GM12873 (cell line): ENCODE measurements around the gene AGL.

Experiments used
- CTCF ChIP-seq: IDR thresholded peaks from 2 replicates; pipeline ENCODE4 v1.5.1; 2012; ENCODE audit warnings: low read depth, mild to moderate bottlenecking, moderate library complexity, low read length, control low read depth; ENCODE audit not compliant: insufficient read depth; ENCODE audit errors: missing control alignments

Gene AGL

GRCh38 chr1:99849744-99850458, at the start of gene AGL:
AGL (plus strand) TSS chr1:99850361; CDS start chr1:99851043, 682 bp downstream.
- TF ChIP-seq CTCF: no peak

DNA sequence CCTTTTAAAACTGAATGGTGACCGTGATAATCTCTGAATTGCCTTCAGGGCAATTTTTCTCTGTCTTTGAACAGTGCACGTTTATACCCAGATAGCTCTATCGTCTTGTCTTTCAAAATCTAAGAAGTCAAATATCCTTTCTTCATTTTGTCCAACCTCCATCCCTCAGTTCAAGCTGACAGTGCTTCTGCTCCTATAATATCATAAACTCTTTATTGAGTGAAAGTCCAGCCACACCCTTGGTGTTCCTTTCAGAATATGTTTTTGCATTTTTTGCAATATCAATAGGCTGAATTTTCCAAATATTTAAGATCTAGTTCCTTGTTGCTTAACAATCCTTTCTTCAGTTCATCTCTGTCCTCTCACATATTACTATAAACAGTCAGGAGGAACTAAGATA, 48.6 kb upstream of the AGL start:
- TF ChIP-seq CTCF: no peak

- TF ChIP-seq CTCF: no peak
Observed at GRCh38 chr1:99806882-99807281, 43.3 kb upstream of the AGL start.

DNA sequence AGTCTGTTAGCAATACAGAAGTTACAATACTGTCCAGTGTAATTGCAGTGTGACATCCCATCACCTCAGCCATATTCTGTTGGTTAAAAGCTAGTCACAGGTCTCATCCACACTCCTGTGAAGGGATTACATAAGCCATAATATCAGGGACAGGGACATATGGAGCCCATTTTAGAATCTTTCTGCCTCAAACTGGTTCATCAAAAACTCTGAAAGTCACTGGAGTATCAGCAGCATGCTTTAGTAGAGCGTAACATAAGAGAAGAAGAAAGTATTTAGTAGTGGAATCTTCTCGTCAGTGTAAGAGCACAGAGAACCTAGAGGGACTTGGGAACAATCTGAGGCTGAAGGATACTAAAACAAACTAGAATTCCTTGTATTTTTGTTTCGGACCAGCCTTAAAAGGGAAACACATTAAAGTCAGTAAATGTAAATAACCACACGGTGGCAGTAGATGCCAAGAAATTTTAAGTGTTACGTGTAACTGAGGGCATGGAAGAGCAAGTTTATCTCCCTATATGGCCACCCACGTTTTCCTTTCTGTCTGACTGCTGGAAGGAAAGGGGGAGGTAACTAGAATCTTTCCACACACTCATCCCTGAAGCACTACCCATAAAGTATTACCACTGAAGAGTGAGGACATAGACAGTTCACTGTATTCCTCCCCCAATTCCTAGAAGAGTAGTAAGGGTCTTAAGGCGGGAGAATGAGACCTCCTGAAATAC, 41.6 kb upstream of the AGL start:
- peak; percentile 54 for TF ChIP-seq CTCF

DNA sequence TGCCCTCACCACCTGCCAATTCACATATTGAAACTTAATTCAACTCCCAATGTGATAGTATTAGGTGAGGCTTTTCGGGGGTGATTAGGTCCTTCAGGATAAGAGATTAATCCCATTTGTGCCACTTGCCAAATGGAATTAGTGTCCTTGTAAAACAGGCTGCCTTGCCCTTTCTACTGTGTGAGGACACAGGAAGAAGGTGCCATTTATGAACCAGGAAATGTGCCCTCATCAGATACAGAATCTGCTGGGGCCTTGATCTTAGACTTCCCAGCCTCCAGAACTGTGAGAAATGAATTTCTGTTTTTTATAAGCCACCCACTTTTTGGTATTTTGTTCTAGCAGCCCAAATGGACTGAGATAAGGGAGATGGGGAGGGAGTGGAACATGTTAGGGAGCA, 39.1 kb upstream of the AGL start:
- no peak for TF ChIP-seq CTCF

DNA sequence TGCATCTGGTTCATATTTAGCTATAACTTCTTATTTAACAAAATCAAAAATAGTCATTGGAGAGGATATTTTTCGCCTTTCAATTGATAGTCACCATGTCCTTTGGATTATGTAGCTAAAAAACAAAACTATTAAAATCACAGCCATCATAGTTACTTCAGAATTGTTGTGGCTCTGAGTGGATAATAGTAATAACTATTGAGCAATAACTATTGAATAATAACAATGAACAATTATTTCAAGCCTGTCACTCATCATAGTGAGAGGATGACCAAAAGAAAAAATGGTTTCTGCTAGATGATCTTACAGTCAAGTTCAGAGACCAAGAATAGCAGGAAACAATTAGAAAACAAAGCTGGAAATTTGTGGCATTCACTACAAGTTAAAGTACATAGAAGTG, 38.4 kb upstream of the AGL start:
- TF ChIP-seq CTCF: no peak

DNA sequence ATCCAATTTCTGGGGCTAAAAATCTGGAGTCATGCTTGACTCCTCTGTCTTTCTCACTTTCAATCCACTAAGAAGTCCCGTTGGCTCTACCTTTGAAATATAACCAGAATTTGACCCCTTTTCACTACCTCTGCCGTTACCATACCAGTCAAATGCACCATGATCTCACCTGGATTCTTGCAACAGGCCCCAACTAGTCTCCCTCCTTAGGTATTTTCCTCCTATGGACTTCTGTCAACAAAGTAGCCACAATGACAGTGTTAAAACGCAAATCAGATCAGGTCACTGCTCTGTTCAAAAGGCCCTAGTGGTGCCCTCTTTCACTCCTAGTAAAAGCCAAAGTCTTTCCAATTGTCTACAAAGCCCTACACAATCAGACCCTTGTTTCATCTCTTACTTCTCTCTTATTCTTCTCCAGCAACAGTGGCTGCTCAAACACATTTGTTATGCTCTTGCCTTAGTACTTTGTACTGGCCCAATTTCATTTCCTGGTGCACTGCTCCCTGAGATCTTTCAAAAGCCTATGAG, 35.7 kb upstream of the AGL start:
- no peak for TF ChIP-seq CTCF
